Calu3 (cell line): ENCODE results near the gene MRPS33. TPM values are rescaled to one million over a fixed set of nuclear protein-coding genes. Genes with fewer than 3 reads are reported as not detected.

ENCODE experiments used
- BruUV-seq: library from RNA; stranded (reverse); fragments of 400-500 nt; replicated peaks from 2 replicates; lab custom pipeline; 2021; lab: Mats Ljungman, UMichigan
- CTCF ChIA-PET: fragments of 300-600 bp; sonication (Branson Sonifier 250); formaldehyde crosslinking; loops from one replicate; lab custom pipeline; 2022; ENCODE audit warnings: antibody characterized with exemption; lab: Charles Lee
- DNase-seq: peaks from one replicate; pipeline ENCODE4 v3.0.0; 2022
- H3K27ac Mint-ChIP-seq: one replicate; pipeline ENCODE4 v1.8.0; 2022; ENCODE audit warnings: mixed read lengths; ENCODE audit not compliant: unreplicated experiment
- H3K27me3 Mint-ChIP-seq: one replicate; pipeline ENCODE4 v1.8.0; 2022; ENCODE audit warnings: mixed read lengths; ENCODE audit not compliant: unreplicated experiment
- H3K36me3 Mint-ChIP-seq: one replicate; pipeline ENCODE4 v1.8.0; 2022; ENCODE audit warnings: mild to moderate bottlenecking, moderate library complexity, mixed read lengths; ENCODE audit not compliant: insufficient read depth, unreplicated experiment
- H3K4me1 Mint-ChIP-seq: one replicate; pipeline ENCODE4 v1.8.0; 2022; ENCODE audit warnings: mild to moderate bottlenecking, low read depth, mixed read lengths; ENCODE audit not compliant: unreplicated experiment
- H3K4me3 Mint-ChIP-seq: one replicate; pipeline ENCODE4 v1.8.0; 2022; ENCODE audit warnings: mild to moderate bottlenecking, low read depth, moderate library complexity, mixed read lengths; ENCODE audit not compliant: unreplicated experiment
- H3K9me3 Mint-ChIP-seq: one replicate; pipeline ENCODE4 v1.8.0; 2022; ENCODE audit warnings: low read depth, mixed read lengths; ENCODE audit not compliant: unreplicated experiment
- intact Hi-C: fragments of 100-400 bp; cut with micrococcal nuclease; formaldehyde crosslinking; loops from one replicate; pipeline ENCODE4 v1.10.0; 2022; ENCODE audit not compliant: unreplicated experiment
- total RNA-seq: library from RNA; stranded (reverse); gene quantifications from 2 replicates; pipeline ENCODE4 v1.2.3, GENCODE V29; 2022
- TF ChIP-seq, protein P1 (sequence below): fragments of 200-600 bp; IDR thresholded peaks from one replicate; pipeline ENCODE4 v1.8.0; 2022; ENCODE audit warnings: antibody characterized with exemption; ENCODE audit not compliant: unreplicated experiment

The MRPS33 gene
- total RNA-seq, 1 experiment from 2014 or later = 54.6 TPM

DNA sequence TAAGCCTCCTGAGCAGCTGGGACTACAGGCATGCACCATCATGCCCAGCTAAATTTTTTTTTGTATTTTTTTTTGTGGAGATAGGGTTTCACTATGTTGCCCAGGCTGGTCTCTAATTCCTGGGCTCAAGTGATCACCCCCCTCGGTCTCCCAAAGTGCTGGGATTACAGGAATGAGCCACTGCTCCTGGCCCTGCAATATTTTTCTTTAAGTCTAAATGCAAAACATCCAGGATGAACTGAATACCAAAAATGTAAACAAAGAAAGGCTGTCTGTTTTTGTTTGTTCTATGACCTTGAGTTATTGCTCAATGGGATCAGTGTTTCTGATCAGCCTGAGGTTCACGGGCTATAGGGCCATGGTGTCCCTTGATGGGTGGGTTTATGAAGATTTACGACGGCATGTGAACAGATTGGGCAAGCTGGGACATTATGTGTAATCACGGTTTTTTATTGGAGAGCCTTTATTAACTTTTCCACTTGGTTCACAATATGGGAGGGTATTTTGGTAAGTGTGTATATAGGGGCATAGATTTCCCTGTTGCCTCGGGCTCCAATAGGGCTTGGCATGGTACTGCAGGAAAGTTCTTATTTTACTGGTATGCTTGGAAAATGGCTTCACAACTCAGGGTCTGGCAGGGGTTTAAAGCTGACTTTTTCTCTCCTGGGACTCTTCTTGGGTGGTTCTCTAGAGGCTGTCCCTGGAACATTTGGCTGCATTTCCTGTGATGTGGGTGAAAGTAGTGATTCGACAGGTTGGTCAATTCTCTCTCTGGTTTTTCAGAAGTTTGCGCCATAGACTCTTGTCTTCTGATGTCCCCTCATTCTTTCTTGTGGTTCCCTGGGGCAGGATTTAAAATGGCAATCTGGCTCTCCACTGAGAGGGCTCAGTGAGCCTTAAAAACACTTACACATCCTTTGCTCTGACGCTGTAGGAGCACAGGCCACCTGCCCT lies 41.6 kb downstream of the MRPS33 start:
- H3K9me3 Mint-ChIP-seq = no peaks in the 10 kb centered on the region
- TF ChIP-seq, protein P1, sequence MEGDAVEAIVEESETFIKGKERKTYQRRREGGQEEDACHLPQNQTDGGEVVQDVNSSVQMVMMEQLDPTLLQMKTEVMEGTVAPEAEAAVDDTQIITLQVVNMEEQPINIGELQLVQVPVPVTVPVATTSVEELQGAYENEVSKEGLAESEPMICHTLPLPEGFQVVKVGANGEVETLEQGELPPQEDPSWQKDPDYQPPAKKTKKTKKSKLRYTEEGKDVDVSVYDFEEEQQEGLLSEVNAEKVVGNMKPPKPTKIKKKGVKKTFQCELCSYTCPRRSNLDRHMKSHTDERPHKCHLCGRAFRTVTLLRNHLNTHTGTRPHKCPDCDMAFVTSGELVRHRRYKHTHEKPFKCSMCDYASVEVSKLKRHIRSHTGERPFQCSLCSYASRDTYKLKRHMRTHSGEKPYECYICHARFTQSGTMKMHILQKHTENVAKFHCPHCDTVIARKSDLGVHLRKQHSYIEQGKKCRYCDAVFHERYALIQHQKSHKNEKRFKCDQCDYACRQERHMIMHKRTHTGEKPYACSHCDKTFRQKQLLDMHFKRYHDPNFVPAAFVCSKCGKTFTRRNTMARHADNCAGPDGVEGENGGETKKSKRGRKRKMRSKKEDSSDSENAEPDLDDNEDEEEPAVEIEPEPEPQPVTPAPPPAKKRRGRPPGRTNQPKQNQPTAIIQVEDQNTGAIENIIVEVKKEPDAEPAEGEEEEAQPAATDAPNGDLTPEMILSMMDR = no peak
- no peak overlapping the region for H3K4me3 Mint-ChIP-seq
- BruUV-seq = no TSS peak
- no peaks in the 10 kb centered on the region for H3K27me3 Mint-ChIP-seq
- no peak for DNase-seq
- H3K27ac Mint-ChIP-seq = no peak overlapping the region
- intact Hi-C loops = no loop called here
- H3K36me3 Mint-ChIP-seq = no peaks in the 10 kb centered on the region
- peaks cover 7% of the 10 kb centered on the region for H3K4me1 Mint-ChIP-seq
- CTCF ChIA-PET = no interaction called here

DNA sequence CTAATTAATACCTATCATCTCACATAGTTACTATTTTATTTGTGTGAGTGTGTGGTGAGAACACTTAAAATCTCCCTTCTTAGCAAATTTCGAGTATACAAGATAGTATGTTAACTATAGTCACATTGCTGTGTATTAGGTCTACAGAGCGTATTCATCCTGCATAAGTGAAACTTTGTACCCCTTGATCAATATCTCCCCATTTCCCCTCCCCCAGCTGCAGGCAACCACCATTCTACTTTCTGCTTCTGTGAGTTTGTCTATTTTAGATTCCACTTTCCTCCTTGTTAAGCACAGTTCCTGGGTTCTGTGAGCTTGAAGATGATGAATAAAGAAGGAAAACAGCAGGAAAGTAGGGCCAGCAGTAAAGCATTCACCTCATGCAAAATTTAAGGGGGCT lies 42.4 kb downstream of the MRPS33 start:
- Mint-ChIP-seq H3K4me3 (no peak overlapping the region), H3K27ac (no peak overlapping the region), H3K9me3 (no peaks in the 10 kb centered on the region), H3K27me3 (no peaks in the 10 kb centered on the region), H3K4me1 (peaks cover 7% of the 10 kb centered on the region), H3K36me3 (no peaks in the 10 kb centered on the region)
- DNase-seq = no peak
- BruUV-seq = no TSS peak
- intact Hi-C loops = no loop called here
- TF ChIP-seq, protein P1 = no peak
- CTCF ChIA-PET = no interaction called here

DNA sequence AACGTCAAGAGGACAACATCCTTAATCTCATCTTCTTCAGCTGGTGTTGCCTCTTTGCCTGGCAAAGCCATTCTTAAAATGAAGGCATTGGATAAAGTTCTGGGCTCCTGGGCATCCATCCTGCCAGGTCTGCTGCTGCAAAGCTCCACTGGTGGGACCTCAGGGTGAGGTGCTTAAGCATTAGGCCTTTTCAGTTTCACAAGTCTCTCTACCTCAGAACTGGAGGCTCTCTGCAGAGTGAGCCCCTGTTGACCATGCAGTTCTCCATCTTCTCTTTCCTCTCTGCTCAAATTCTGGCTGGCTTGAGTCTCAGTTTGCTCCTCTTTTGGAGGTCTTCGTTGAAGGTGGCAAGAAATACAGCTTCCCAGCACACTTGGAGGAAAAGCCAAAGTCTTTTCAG lies 47.3 kb downstream of the MRPS33 start:
- intact Hi-C loops = no loop called here
- Mint-ChIP-seq H3K9me3 (no peaks in the 10 kb centered on the region), H3K4me3 (no peak overlapping the region), H3K27me3 (no peaks in the 10 kb centered on the region), H3K27ac (no peak overlapping the region), H3K4me1 (no peaks in the 10 kb centered on the region), H3K36me3 (no peaks in the 10 kb centered on the region)
- TF ChIP-seq, protein P1 = no peak
- BruUV-seq = no TSS peak
- CTCF ChIA-PET = no interaction called here
- no peak for DNase-seq

DNA sequence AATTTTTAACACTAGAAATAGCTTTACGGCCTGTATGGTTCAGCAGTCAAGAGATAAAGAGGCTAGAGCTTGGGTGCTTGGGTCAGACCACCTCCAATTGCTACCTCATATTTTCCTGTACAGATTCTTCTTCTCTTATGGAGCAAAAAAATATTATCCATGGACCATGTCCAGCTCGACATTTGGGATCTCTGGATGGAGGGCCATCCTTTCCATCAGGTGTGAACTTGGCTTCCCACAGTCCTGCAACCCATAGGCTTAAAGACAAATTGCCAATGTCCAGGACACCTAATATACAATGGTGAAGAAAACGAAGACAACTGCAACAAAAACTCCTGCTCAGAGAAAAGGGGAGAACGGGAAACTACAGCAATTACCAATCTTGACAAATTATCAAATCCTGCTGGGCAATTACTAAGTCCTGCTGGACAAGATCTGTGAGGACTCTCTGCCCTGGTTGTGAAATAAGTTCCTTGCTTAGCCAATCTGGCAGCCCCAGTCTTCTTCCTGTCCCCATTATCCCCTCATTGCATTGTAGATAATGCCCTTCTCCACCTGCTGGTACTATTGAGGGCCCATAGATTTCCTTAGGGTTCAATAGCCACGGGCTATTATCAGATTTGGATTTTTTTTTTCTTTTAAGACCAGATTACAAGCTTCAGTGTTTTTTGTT lies 48.1 kb downstream of the MRPS33 start:
- intact Hi-C loops = no loop called here
- TF ChIP-seq, protein P1 = no peak
- BruUV-seq = no TSS peak
- Mint-ChIP-seq H3K4me3 (no peak overlapping the region), H3K27ac (no peak overlapping the region), H3K36me3 (no peaks in the 10 kb centered on the region), H3K4me1 (no peaks in the 10 kb centered on the region), H3K9me3 (no peaks in the 10 kb centered on the region), H3K27me3 (no peaks in the 10 kb centered on the region)
- CTCF ChIA-PET = no interaction called here
- DNase-seq = no peak
